ENCODE data around the gene SLC39A7.

DNA sequence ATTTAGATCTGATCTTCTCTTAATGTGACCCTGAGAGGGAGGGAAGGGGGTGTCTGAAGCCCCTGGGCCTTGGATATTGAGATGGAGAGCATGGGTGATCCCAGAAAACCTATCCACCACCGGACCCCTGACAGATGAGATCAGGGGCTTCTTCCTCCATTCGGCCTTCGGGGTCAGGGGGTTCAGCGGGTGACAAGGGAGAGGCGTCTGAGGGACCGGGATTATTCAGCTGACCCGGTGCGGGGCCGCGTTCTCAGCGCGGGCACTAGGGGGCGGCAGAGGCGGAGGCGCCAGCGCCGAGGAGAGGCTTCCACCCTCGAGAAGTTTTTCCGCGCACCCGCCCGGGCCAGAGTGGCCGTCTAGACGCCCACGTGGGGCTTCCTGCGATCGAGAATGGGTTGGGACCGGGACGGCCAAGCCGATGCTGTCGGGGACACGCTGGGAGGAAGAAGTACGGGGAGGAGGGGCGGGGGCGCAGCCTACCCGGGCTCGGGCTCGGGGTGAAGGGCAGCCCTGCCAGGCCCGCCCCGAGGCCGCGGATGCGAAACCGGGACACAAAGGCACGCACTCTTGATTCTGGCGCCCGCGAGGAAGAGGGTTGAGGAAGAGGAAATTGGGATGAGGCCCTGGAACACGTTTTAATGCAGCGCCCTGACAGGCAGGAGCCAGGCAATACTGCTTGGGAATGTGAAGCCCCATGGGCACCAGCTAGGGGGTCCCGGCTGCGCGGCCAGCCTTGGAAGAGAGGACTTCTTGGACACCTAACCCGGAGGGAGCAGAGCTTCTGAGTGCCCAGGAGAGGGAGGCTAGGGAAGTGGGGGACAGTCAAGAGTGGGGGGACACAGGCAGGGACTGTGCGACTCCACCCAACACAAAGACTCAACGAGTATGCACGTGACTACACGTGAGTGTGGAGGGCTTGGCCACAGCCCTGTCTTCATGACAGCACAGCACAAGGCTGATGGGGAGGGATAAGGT is 39.0 kb upstream of the SLC39A7 start:
- TF ChIP-seq ZNF274 (IDR thresholded peaks at IDR 0.05; ENCODE audit: low read depth, low read length) (no peak), YY1 (IDR thresholded peaks at IDR 0.05; ENCODE audit: insufficient read depth, insufficient read length) (no peak), SUZ12 (IDR thresholded peaks at IDR 0.05; ENCODE audit: extremely low read depth, insufficient read depth, insufficient read length) (no peak)

Measured in NT2/D1 (cell line).